Kidney (tissue), 14 donors: ENCODE results near the gene AJAP1. TPM values are rescaled to one million over a fixed set of nuclear protein-coding genes. Genes with fewer than 3 reads are reported as not detected.

ENCODE experiments used
- DNase-seq, 5 donors: peaks; one replicate each; pipeline ENCODE4 v3.0.0-alpha.2; 2013 to 2020
- FAIRE-seq: peaks from 2 replicates; lab custom pipeline; 2012; peaks lifted over from hg19 to GRCh38; lab: Jason Lieb, UNC
- H3K27ac ChIP-seq, 2 donors: one replicate each; pipeline ENCODE4 v1.7.0; 2013; ENCODE audit warnings: low read depth in 2 of 2, low read length in 2 of 2, inconsistent platforms in 1 of 2
- H3K27me3 ChIP-seq: one replicate; pipeline ENCODE4 v1.7.1; 2013; ENCODE audit warnings: low read length, inconsistent platforms; ENCODE audit not compliant: control insufficient read depth, insufficient read depth
- H3K36me3 ChIP-seq, 3 donors: one replicate each; pipeline versions ENCODE4 v1.7.0 to v1.7.1; 2013; ENCODE audit warnings: low read length in 3 of 3, control low read depth in 1 of 3, inconsistent platforms in 1 of 3; ENCODE audit not compliant: insufficient read depth in 3 of 3, control insufficient read depth in 2 of 3
- H3K4me1 ChIP-seq, 3 donors: one replicate each; pipeline versions ENCODE4 v1.7.0 to v1.7.1; 2013; ENCODE audit warnings: low read length in 3 of 3, inconsistent platforms in 1 of 3, low read depth in 1 of 3; ENCODE audit not compliant: control insufficient read depth in 2 of 3, insufficient read depth in 2 of 3
- H3K4me3 ChIP-seq, 3 donors: one replicate each; pipeline versions ENCODE4 v1.7.0 to v1.8.1; 2013; ENCODE audit warnings: low read length in 3 of 3, control low read depth in 1 of 3, inconsistent platforms in 1 of 3
- H3K9ac ChIP-seq, 3 donors: one replicate each; pipeline versions ENCODE4 v1.7.0 to v1.7.1; 2013; ENCODE audit warnings: low read length in 3 of 3, control low read depth in 1 of 3, inconsistent platforms in 1 of 3
- H3K9me3 ChIP-seq, 3 donors: one replicate each; pipeline versions ENCODE4 v1.7.0 to v1.7.1; 2013; ENCODE audit warnings: low read length in 3 of 3, control low read depth in 1 of 3, inconsistent platforms in 1 of 3; ENCODE audit not compliant: control insufficient read depth in 2 of 3, insufficient read depth in 1 of 3
- CTCF ChIP-seq: IDR thresholded peaks from 3 replicates; pipeline ENCODE4 v1.5.1; 2012; ENCODE audit warnings: mild to moderate bottlenecking, moderate library complexity, borderline replicate concordance; ENCODE audit not compliant: insufficient read depth; ENCODE audit errors: extremely low read depth
- intact Hi-C: fragments of 100-400 bp; cut with DNase I; formaldehyde crosslinking; loops from one replicate; pipeline ENCODE4 v1.11.1; 2022
- polyA plus RNA-seq: library from polyadenylated mRNA; stranded (reverse); fragments of 350-450 nt; fragmentation: Illumina TruSeq; extraction: RNeasy Lipid Tissue Mini Kit (QIAGEN cat#74804); gene quantifications from one replicate; pipeline ENCODE4 v1.2.3, GENCODE V29; 2014; ENCODE audit warnings: low read depth, low replicate concordance; ENCODE audit not compliant: insufficient read depth
- total RNA-seq: library from RNA; stranded (reverse); fragmentation: NEBNext Ultra II Directional; extraction: Animal tissue kit (Norgen Biotek cat#: 25700); gene quantifications from one replicate; pipeline ENCODE4 v1.2.1, GENCODE V29; 2021
- donor health status: control.
- donor health status: control.
- donor health status: control.
- donor health status: control.
- donor health status: control.
- donor health status: DM: yes; HTN: yes; CAD: no.
- donor health status: Normal renal cell carcinoma (clear cell type).

The AJAP1 gene
- total and polyA plus RNA-seq, 2 donors from 2014 or later: 2.7 to 5.5 TPM

DNA sequence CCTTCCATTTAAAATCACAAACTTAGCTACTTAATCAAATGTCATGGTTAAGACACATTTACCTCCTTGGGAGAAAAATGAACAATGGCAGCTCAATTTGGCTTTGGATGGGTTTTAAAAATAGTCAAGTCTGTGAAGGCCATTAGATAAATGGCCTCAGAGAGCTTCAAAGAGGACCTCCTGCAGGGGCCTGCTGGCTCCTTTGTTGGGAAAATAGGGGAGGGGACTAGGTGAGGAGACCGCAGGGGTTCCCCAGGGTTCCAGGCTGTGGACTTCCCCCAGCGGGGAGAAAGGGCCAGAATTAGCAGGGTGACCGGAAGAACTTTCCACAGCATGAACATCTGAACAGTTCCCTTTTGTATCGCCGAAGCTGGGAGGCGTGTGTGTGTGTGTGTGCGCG lies 3.4 kb upstream of the AJAP1 start:
- DNase-seq: no peak
- H3K36me3 ChIP-seq: no peaks in the 10 kb centered on the region
- H3K4me1 ChIP-seq: peaks cover 0 to 8% (median 5%) of the 10 kb centered on the region in 3 donors
- TF ChIP-seq CTCF: no peak
- no peaks in the 10 kb centered on the region for H3K9me3 ChIP-seq
- no peak overlapping the region for H3K27ac ChIP-seq
- intact Hi-C loops: loop anchor here (10.0 kb wide), 1 partner anchor 1094 kb away; no protein-coding TSS in a partner anchor
- no peak overlapping the region for H3K4me3 ChIP-seq
- H3K9ac ChIP-seq: no peak overlapping the region
- FAIRE-seq: no peak
- H3K27me3 ChIP-seq: peaks cover 11% of the 10 kb centered on the region

GRCh38 chr1:4652631-4653327 lies 1.6 kb upstream of the AJAP1 start:
- H3K9me3 ChIP-seq: no peaks in the 10 kb centered on the region
- no peak for FAIRE-seq
- DNase-seq: peak; percentile 57 to 86 (median 72)

DNA sequence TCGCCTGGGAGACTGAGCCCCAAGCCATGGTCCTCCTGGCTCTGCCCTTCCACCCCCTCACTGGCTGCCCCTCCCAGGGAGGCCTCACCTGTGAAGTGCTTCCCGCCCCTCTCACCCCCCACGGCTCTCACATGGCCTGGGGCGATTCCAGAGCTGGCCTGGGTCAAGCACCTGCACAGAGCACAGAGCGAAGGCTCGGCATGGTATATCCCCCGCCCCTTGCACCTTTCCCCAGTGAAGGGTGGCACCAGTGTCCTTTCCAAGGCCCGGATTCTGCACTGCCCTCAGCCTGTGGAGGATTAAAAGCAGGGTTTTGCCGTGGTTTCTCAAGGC lies 1.1 kb upstream of the AJAP1 start:
- Histone ChIP-seq H3K9ac (no peak overlapping the region), H3K9me3 (no peaks in the 10 kb centered on the region), H3K36me3 (no peaks in the 10 kb centered on the region), H3K4me1 (peaks cover 0 to 11% (median 5%) of the 10 kb centered on the region in 3 donors), H3K4me3 (no peak overlapping the region), H3K27me3 (peaks cover 17% of the 10 kb centered on the region), H3K27ac (peak overlapping the region; percentile 14 to 43)
- DNase-seq (no peak), FAIRE-seq (no peak)
- no peak for TF ChIP-seq CTCF
- intact Hi-C loops: loop anchor here (10.0 kb wide), 1 partner anchor 1092 kb away; no protein-coding TSS in a partner anchor

More at GRCh38 chr1:4652631-4653327, 1.6 kb upstream of the AJAP1 start:
- H3K4me3 ChIP-seq: no peak overlapping the region
- peak overlapping the region; percentile 37 to 71 for H3K27ac ChIP-seq
- H3K36me3 ChIP-seq: no peaks in the 10 kb centered on the region
- no peak overlapping the region for H3K9ac ChIP-seq
- TF ChIP-seq CTCF: peak; percentile 83
- H3K4me1 ChIP-seq: peaks cover 0 to 11% (median 5%) of the 10 kb centered on the region in 3 donors
- intact Hi-C loops: loop anchor here (10.0 kb wide), 1 partner anchor 1092 kb away; no protein-coding TSS in a partner anchor
- H3K27me3 ChIP-seq: peaks cover 17% of the 10 kb centered on the region
